ENCODE results near the gene ZNF605. TPM values are rescaled to one million over a fixed set of nuclear protein-coding genes. Genes with fewer than 3 reads are reported as not detected.

ZNF605 gene
- total and polyA plus RNA-seq, 2 donors (not counting 3 experiments of a cell fraction or from before 2014, with no cell fraction given) = 2.4 to 11.3 TPM

DNA sequence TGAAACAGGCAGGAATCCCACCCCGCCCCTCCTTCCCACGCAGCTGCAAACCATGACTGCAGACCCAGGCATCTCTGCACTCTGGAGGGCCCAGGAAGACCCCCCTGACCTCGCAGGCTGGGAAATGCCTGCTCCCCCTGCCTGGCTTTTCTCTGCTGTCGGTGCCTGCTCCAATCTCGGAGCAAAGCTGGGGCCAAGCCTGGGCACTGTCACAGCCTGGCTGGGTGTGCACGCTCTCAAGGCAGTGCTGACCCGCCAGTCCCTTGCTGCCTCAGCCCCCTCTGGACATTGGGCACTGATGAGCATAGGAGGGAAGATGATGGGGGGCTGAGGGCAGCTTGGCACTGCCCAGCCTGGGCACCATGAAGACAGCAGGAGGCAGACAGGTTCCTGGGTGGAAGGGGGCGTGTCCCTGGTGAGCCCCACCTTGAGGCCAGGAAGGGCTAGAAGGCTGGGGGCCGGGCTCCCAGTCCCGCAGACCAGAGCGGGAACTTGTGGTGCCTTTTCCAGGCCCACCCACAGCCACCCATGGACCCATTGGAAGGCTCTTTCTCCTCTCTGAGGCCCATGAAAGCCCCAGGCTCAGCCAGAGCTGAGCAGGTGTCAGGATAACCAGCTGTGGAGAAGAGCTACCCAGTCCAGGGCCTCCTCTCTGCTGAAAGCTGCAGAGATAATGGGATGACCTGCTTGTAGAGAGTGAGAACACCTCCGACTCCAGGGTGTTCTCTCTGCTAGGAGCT is 10.7 kb upstream of the ZNF605 start:
- H3K36me3 ChIP-seq (ENCODE audit: control insufficient read depth in 2 of 2, extremely low read depth in 1 of 2, insufficient read depth in 2 of 2, low read length in 2 of 2) = no peaks in the 10 kb centered on the region
- no peak overlapping the region for H2AFZ ChIP-seq (ENCODE audit: low read depth, low read length)
- dilution Hi-C loops (cut with MboI; ENCODE audit: extremely low pct_ligation_motif_present, low sequenced_read_pairs) = no loop called here
- ChIA-PET CTCF (no interaction called here), POLR2A (no interaction called here)
- H4K20me1 ChIP-seq (replicated peaks; ENCODE audit: control insufficient read depth, extremely low read depth, insufficient read depth, low read length) = no peaks in the 10 kb centered on the region
- no peak overlapping the region for H3K27ac ChIP-seq (ENCODE audit: insufficient read depth, low read depth, low read length)
- no peak overlapping the region for H3K4me3 ChIP-seq (replicated peaks in 1 of 3; ENCODE audit: insufficient read depth in 1 of 3, low read depth in 1 of 3, low read length in 3 of 3)
- H3K4me2 ChIP-seq (ENCODE audit: insufficient read depth, low read length) = no peak overlapping the region
- no peaks in the 10 kb centered on the region for H3K79me2 ChIP-seq (ENCODE audit: control insufficient read depth, insufficient read depth, low read length)
- FAIRE-seq (no peak), DNase-seq (ENCODE audit: low read depth, low spot score) (no peak)
- no peaks in the 10 kb centered on the region for H3K27me3 ChIP-seq (ENCODE audit: control insufficient read depth in 2 of 2, insufficient read depth in 2 of 2, low read length in 2 of 2)
- H3K9me3 ChIP-seq (replicated peaks; ENCODE audit: control insufficient read depth, insufficient read depth, low read length) = no peaks in the 10 kb centered on the region
- no peaks in the 10 kb centered on the region for H3K9me1 ChIP-seq (replicated peaks; ENCODE audit: control insufficient read depth, extremely low read depth, insufficient read depth, low read length)
- TF ChIP-seq, protein P1, sequence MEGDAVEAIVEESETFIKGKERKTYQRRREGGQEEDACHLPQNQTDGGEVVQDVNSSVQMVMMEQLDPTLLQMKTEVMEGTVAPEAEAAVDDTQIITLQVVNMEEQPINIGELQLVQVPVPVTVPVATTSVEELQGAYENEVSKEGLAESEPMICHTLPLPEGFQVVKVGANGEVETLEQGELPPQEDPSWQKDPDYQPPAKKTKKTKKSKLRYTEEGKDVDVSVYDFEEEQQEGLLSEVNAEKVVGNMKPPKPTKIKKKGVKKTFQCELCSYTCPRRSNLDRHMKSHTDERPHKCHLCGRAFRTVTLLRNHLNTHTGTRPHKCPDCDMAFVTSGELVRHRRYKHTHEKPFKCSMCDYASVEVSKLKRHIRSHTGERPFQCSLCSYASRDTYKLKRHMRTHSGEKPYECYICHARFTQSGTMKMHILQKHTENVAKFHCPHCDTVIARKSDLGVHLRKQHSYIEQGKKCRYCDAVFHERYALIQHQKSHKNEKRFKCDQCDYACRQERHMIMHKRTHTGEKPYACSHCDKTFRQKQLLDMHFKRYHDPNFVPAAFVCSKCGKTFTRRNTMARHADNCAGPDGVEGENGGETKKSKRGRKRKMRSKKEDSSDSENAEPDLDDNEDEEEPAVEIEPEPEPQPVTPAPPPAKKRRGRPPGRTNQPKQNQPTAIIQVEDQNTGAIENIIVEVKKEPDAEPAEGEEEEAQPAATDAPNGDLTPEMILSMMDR (IDR thresholded peaks at IDR 0.05; ENCODE audit: extremely low read depth in 1 of 2, insufficient read depth in 1 of 2, low read depth in 1 of 2, low read length in 2 of 2) = no peak
- no TSS peak for BruUV-seq (replicated peaks)
- no peaks in the 10 kb centered on the region for H3K4me1 ChIP-seq (ENCODE audit: control insufficient read depth, extremely low read depth, insufficient read depth, low read length)
- intact Hi-C loops (cut with micrococcal nuclease) = no loop called here
- H3K9ac ChIP-seq (replicated peaks; ENCODE audit: extremely low read depth, insufficient read depth, low read length) = no peak overlapping the region

DNA sequence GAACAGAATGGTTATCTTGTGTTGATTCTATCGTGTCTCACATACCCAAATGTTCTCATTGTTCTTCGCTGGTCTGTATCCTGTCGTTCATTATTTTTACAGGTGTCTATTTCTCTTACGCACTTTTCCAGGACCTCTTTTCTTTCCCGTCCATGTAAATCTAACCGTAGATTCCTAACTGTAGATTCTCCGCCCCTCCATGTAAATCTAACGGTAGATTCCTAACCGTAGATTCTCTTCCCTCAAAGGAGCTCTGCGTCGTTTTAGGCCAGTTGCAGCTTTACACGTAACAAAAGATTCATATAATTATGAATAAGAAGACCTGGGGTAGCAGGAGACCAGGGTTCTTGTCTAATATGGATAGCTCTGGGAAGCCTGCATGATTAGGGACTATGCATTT is 9.7 kb upstream of the ZNF605 start:
- Histone ChIP-seq H3K4me2 (ENCODE audit: insufficient read depth, low read length) (no peak overlapping the region), H3K27me3 (ENCODE audit: control insufficient read depth in 2 of 2, insufficient read depth in 2 of 2, low read length in 2 of 2) (no peaks in the 10 kb centered on the region), H3K27ac (ENCODE audit: insufficient read depth, low read depth, low read length) (no peak overlapping the region), H3K4me1 (ENCODE audit: control insufficient read depth, extremely low read depth, insufficient read depth, low read length) (no peaks in the 10 kb centered on the region), H3K36me3 (ENCODE audit: control insufficient read depth in 2 of 2, extremely low read depth in 1 of 2, insufficient read depth in 2 of 2, low read length in 2 of 2) (no peaks in the 10 kb centered on the region), H3K79me2 (ENCODE audit: control insufficient read depth, insufficient read depth, low read length) (no peaks in the 10 kb centered on the region), H2AFZ (ENCODE audit: low read depth, low read length) (no peak overlapping the region), H4K20me1 (replicated peaks; ENCODE audit: control insufficient read depth, extremely low read depth, insufficient read depth, low read length) (no peaks in the 10 kb centered on the region), H3K9ac (replicated peaks; ENCODE audit: extremely low read depth, insufficient read depth, low read length) (no peak overlapping the region), H3K9me3 (replicated peaks; ENCODE audit: control insufficient read depth, insufficient read depth, low read length) (no peaks in the 10 kb centered on the region), H3K9me1 (replicated peaks; ENCODE audit: control insufficient read depth, extremely low read depth, insufficient read depth, low read length) (no peaks in the 10 kb centered on the region), H3K4me3 (replicated peaks in 1 of 3; ENCODE audit: insufficient read depth in 1 of 3, low read depth in 1 of 3, low read length in 3 of 3) (no peak overlapping the region)
- intact Hi-C loops (cut with micrococcal nuclease) (no loop called here), dilution Hi-C loops (cut with MboI; ENCODE audit: extremely low pct_ligation_motif_present, low sequenced_read_pairs) (no loop called here)
- no peak for TF ChIP-seq MYC (IDR thresholded peaks at IDR 0.05; ENCODE audit: low read depth, low read length)
- TF ChIP-seq POLR2A (IDR thresholded peaks at IDR 0.05; ENCODE audit: low read depth, low read length) = no peak
- no peak for TF ChIP-seq JUN (IDR thresholded peaks at IDR 0.05; ENCODE audit: borderline replicate concordance, insufficient read depth, insufficient read length, low read depth)
- TF ChIP-seq, protein P1 (IDR thresholded peaks at IDR 0.05; ENCODE audit: extremely low read depth in 1 of 2, insufficient read depth in 1 of 2, low read depth in 1 of 2, low read length in 2 of 2) = no peak
- TF ChIP-seq, protein P2, sequence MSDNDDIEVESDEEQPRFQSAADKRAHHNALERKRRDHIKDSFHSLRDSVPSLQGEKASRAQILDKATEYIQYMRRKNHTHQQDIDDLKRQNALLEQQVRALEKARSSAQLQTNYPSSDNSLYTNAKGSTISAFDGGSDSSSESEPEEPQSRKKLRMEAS (IDR thresholded peaks at IDR 0.05; ENCODE audit: insufficient read depth, insufficient read length) = no peak
- TF ChIP-seq EZH2 (IDR thresholded peaks at IDR 0.05; ENCODE audit: borderline replicate concordance, low read depth, low read length, severe bottlenecking) = no peak
- TF ChIP-seq POLR2AphosphoS5 (IDR thresholded peaks at IDR 0.05; ENCODE audit: insufficient read depth, low read depth, low read length) = no peak
- TF ChIP-seq GATA2 (IDR thresholded peaks at IDR 0.05; ENCODE audit: insufficient read depth, insufficient read length, low read depth, low read length) = no peak
- no peak for TF ChIP-seq FOS (IDR thresholded peaks at IDR 0.05; ENCODE audit: borderline replicate concordance, insufficient read depth, low read length)
- CTCF ChIA-PET = interaction anchor here (0.6 kb wide), 1 partner anchor 37 kb away, joined by 3 read pairs; no protein-coding TSS in a partner anchor
- no TSS peak for BruUV-seq (replicated peaks)
- POLR2A ChIA-PET = no interaction called here
- DNase-seq (ENCODE audit: low read depth, low spot score) (no peak), FAIRE-seq (no peak)
